ENCODE data around the gene PCNX1. TPM values are rescaled to one million over a fixed set of nuclear protein-coding genes. Genes with fewer than 3 reads are reported as not detected.
"Not testable (repeated sequence)": the region's sequence is repeated elsewhere in the genome, so short reads cannot be mapped to it uniquely, and the experiment has no call there.

Gene PCNX1
- total RNA-seq, 1 experiment from 2014 or later, result 48.0 TPM

DNA sequence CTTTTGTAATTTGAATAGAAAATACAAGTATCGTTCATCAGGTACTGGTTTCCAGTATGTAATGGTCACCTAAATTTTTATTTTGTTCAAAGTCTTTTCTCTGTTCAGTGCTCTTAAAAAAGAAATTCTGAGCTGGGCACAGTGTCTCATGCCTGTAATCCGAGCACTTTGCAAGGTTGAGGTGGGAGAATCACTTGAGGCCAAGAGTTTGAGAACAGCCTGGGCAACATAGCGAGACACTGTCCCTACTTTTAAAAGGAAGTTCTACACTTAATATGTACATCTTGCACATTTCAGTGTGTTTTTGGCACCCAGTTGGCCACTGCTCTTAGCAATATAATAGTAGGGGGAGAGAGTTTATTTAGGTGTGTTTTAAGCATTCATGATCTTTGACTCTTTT is 27.9 kb downstream of the PCNX1 start:
- peaks cover 1 to 6% of the 10 kb centered on the region in 2 experiments; a peak in 2 of 4 replicates for H3K4me1 Mint-ChIP-seq

GRCh38 chr14:70939693-70940092 is 32.4 kb downstream of the PCNX1 start:
- not testable (repeated sequence) for H3K18ac ChIP-seq (ENCODE audit: insufficient read length, low read depth, low read length); H2BK5ac ChIP-seq (ENCODE audit: insufficient read length, low read length); H3T11ph ChIP-seq (ENCODE audit: low read length); H4K91ac ChIP-seq (ENCODE audit: insufficient read length, low read depth, low read length); H2AK5ac ChIP-seq (ENCODE audit: insufficient read length, low read length); H4K20me1 ChIP-seq (ENCODE audit: control insufficient read depth, insufficient read depth, insufficient read length); H4K8ac ChIP-seq (replicated peaks; ENCODE audit: insufficient read length, low read depth, low read length); H3K56ac ChIP-seq (ENCODE audit: insufficient read length, low read depth, low read length); H3K14ac ChIP-seq (ENCODE audit: insufficient read depth, low read length); H2BK120ac ChIP-seq (ENCODE audit: low read depth, low read length, poor library complexity, severe bottlenecking); H3K27me3 Mint-ChIP-seq (ENCODE audit: low read depth); H3K4me1 ChIP-seq (ENCODE audit: insufficient read depth, low read length); H3K79me1 ChIP-seq (ENCODE audit: insufficient read depth, low read depth, low read length, poor library complexity, severe bottlenecking); H3K27ac ChIP-seq (ENCODE audit: insufficient read length, low read depth, low read length); H3K23me2 ChIP-seq (ENCODE audit: insufficient read length, low read depth, low read length, poor library complexity, severe bottlenecking); H3K4me1 Mint-ChIP-seq; H2BK15ac ChIP-seq (ENCODE audit: low read depth, low read length); H4K5ac ChIP-seq (ENCODE audit: insufficient read length, low read depth, low read length); H2AFZ ChIP-seq (ENCODE audit: low read length); H3K4me3 Mint-ChIP-seq; H3K27ac Mint-ChIP-seq; H3K79me2 ChIP-seq (ENCODE audit: insufficient read depth, low read length); H3K4me2 ChIP-seq (ENCODE audit: insufficient read depth, insufficient read length, low read length); H2BK20ac ChIP-seq (ENCODE audit: low read depth, low read length, poor library complexity, severe bottlenecking); DNase-seq; H3K27me3 ChIP-seq (ENCODE audit: insufficient read depth, low read length); H3K4ac ChIP-seq (ENCODE audit: low read depth, low read length); H2BK12ac ChIP-seq (ENCODE audit: insufficient read length, low read depth, low read length); H3K9ac ChIP-seq (ENCODE audit: extremely low read depth, insufficient read length, low read length); H3K23ac ChIP-seq (ENCODE audit: insufficient read length, low read depth, low read length)
- no CpG with 5 or more reads among the region's 4 CpGs for WGBS (ENCODE audit: extremely low coverage, insufficient read length, low lambda C conversion rate)
- H3K9me3 Mint-ChIP-seq, result peaks cover 51 to 68% of the 10 kb centered on the region in 2 experiments
- peaks cover 23% of the 10 kb centered on the region for H3K9me3 ChIP-seq (ENCODE audit: control insufficient read depth, low read depth, low read length)
- H3K36me3 Mint-ChIP-seq (ENCODE audit: insufficient read depth in 1 of 3, low read depth in 3 of 3), result peaks cover 52 to 71% (median 68%) of the 10 kb centered on the region in 3 experiments

More for the DNA sequence above, 27.9 kb downstream of the PCNX1 start:
- Histone ChIP-seq H2BK120ac (ENCODE audit: low read depth, low read length, poor library complexity, severe bottlenecking) (no peak overlapping the region), H3K4me1 (ENCODE audit: insufficient read depth, low read length) (no peaks in the 10 kb centered on the region; the same call in 1 of the 2 replicates), H3T11ph (ENCODE audit: low read length) (no peak overlapping the region), H3K9me3 (ENCODE audit: control insufficient read depth, low read depth, low read length) (no peaks in the 10 kb centered on the region), H2BK15ac (ENCODE audit: low read depth, low read length) (no peak overlapping the region), H4K8ac (replicated peaks; ENCODE audit: insufficient read length, low read depth, low read length) (no peak overlapping the region), H3K9ac (ENCODE audit: extremely low read depth, insufficient read length, low read length) (no peak overlapping the region), H3K23me2 (ENCODE audit: insufficient read length, low read depth, low read length, poor library complexity, severe bottlenecking) (no peaks in the 10 kb centered on the region), H4K91ac (ENCODE audit: insufficient read length, low read depth, low read length) (no peak overlapping the region), H3K27me3 (ENCODE audit: insufficient read depth, low read length) (no peaks in the 10 kb centered on the region), H2BK5ac (ENCODE audit: insufficient read length, low read length) (no peak overlapping the region), H3K4me2 (ENCODE audit: insufficient read depth, insufficient read length, low read length) (no peak overlapping the region), H2BK20ac (ENCODE audit: low read depth, low read length, poor library complexity, severe bottlenecking) (no peak overlapping the region), H2AFZ (ENCODE audit: low read length) (no peak overlapping the region), H3K79me1 (ENCODE audit: insufficient read depth, low read depth, low read length, poor library complexity, severe bottlenecking) (no peaks in the 10 kb centered on the region), H3K23ac (ENCODE audit: insufficient read length, low read depth, low read length) (no peak overlapping the region), H3K14ac (ENCODE audit: insufficient read depth, low read length) (no peak overlapping the region), H3K18ac (ENCODE audit: insufficient read length, low read depth, low read length) (no peak overlapping the region), H4K5ac (ENCODE audit: insufficient read length, low read depth, low read length) (no peak overlapping the region), H2BK12ac (ENCODE audit: insufficient read length, low read depth, low read length) (no peak overlapping the region), H4K20me1 (ENCODE audit: control insufficient read depth, insufficient read depth, insufficient read length) (no peaks in the 10 kb centered on the region), H3K56ac (ENCODE audit: insufficient read length, low read depth, low read length) (no peak overlapping the region), H3K27ac (ENCODE audit: insufficient read length, low read depth, low read length) (no peak overlapping the region), H3K4ac (ENCODE audit: low read depth, low read length) (no peak overlapping the region), H2AK5ac (ENCODE audit: insufficient read length, low read length) (no peak overlapping the region), H3K79me2 (ENCODE audit: insufficient read depth, low read length) (peaks cover 11% of the 10 kb centered on the region; the same call in 1 of the 2 replicates)
- WGBS (ENCODE audit: extremely low coverage, insufficient read length, low lambda C conversion rate), result no CpG with 5 or more reads among the region's 3 CpGs
- H3K36me3 Mint-ChIP-seq (ENCODE audit: insufficient read depth in 1 of 3, low read depth in 3 of 3), result peaks cover 9 to 28% (median 25%) of the 10 kb centered on the region in 3 experiments; a peak in 6 of 7 replicates
- H3K27me3 Mint-ChIP-seq (ENCODE audit: low read depth), result no peaks in the 10 kb centered on the region
- no peak for DNase-seq
- H3K9me3 Mint-ChIP-seq, result peaks cover 9 to 26% of the 10 kb centered on the region in 2 experiments; a peak in 4 of 5 replicates
- no peak for TF ChIP-seq CTCF (conservative IDR thresholded peaks at IDR 0.05)
- H3K4me3 Mint-ChIP-seq, result no peak overlapping the region
- no peak overlapping the region for H3K27ac Mint-ChIP-seq

All from H9 (cell line).